ENCODE results near the gene CKB.

- no peak for TF ChIP-seq SIRT6 (IDR thresholded peaks at IDR 0.05; ENCODE audit: low read depth, low read length)
- TF ChIP-seq ZBTB33 (CRISPR knock-in tag; IDR thresholded peaks at IDR 0.05), result no peak
- TF ChIP-seq CHD2 (IDR thresholded peaks at IDR 0.05; ENCODE audit: low read depth, low read length), result no peak
Measured at GRCh38 chr14:103491691-103492090, 30.9 kb downstream of the CKB start.
